ENCODE measurements around the gene CCDC9B.

The CCDC9B gene

DNA sequence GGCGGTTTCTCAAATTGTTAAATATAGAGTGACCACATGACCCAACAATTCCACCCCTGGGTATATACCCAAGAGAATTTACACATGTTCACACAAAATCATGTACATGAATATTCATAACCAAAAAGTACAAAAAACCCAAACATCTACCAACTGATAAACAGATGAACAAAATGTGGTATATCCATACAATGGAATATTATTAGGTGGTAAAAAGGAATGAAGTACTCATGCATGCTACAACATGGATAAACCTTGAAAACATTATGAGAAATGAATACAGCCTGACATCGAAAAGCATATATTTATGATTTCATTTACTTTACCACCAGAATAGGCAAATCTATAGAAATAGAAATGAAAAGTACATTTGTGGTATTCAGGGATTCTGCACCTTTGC lies 40.4 kb downstream of the CCDC9B start:
- TF ChIP-seq POLR2AphosphoS5 (IDR thresholded peaks at IDR 0.05; ENCODE audit: borderline replicate concordance, low read depth, low read length) = no peak
- TF ChIP-seq FOXP2 (optimal IDR thresholded peaks at IDR 0.05; ENCODE audit: control extremely low read depth, extremely low read length, insufficient read depth) = no peak
- TF ChIP-seq EZH2 (IDR thresholded peaks at IDR 0.05) = no peak
- DNase-seq (ENCODE audit: low read depth, low spot score) = no peak
- Histone ChIP-seq H3K27ac (no peak overlapping the region), H3K4me3 (no peak overlapping the region), H3K9ac (ENCODE audit: insufficient read length) (no peak overlapping the region), H3K9me3 (ENCODE audit: low read depth, low read length) (peaks cover 4% of the 10 kb centered on the region; the same call in 1 of the 2 replicates), H3K36me3 (ENCODE audit: insufficient read depth, low read length) (peaks cover 45% of the 10 kb centered on the region)

DNA sequence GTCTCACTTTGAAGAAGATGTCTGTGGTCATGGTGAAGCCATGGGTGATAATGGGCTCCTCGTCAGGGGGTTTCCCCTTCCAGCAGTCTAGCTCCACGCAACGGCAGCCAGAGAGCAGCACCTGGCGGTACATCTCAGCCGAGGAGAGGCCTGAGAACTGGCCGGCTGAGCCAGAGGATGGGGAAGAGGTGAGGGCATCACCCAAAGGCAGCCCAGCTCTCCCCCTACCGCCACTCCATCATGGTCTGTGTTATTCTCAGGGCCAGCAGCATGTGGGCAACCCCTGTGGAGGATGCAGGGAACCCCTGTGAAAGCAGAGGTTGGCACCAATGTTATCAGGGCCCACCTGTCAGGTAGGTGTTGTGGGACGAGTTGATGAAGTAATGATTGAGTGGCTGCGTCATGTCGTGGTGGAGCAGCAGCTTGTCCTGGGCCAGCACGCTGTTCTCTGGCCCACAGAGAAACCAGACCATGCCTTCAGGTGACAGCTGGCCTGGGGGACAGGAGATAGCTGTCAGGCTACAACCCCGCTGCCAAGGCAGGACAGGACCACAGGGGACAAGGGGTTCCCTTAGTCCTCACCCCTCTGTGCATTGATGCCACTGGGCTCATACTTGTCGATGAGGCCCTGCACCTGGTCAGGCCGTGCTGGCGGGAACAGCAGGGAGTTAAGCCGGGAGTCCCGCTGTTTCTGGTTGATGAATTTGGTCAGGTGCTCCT lies 42.4 kb downstream of the CCDC9B start:
- TF ChIP-seq EZH2 (IDR thresholded peaks at IDR 0.05) = no peak
- no peak for TF ChIP-seq FOXP2 (optimal IDR thresholded peaks at IDR 0.05; ENCODE audit: control extremely low read depth, extremely low read length, insufficient read depth)
- no peak for TF ChIP-seq POLR2AphosphoS5 (IDR thresholded peaks at IDR 0.05; ENCODE audit: borderline replicate concordance, low read depth, low read length)
- peaks cover 41% of the 10 kb centered on the region for H3K36me3 ChIP-seq (ENCODE audit: insufficient read depth, low read length)
- H3K27ac ChIP-seq = no peak overlapping the region
- DNase-seq (ENCODE audit: low read depth, low spot score) = no peak
- H3K4me3 ChIP-seq = no peak overlapping the region
- no peak overlapping the region for H3K9ac ChIP-seq (ENCODE audit: insufficient read length)
- H3K9me3 ChIP-seq (ENCODE audit: low read depth, low read length) = peaks cover 4% of the 10 kb centered on the region; the same call in 1 of the 2 replicates

DNA sequence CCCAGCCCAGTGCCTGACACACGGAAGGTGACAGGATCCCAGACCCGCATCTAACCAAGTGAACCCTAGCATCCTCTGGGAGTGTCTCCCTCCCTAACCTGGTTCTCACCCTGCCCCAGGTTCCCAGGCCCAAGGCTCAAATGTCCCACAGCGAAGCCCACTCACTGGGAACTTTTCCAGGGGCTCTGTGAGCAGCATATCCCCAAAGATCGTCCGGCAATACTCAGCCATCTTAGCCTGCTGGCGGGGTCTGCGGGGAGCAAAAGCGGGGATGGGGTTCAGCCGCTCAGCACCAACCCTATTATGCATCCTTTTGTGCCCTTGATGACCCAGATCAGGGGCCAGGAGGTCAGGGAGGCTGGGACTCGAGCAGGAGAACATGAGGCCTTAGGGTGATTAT lies 43.4 kb downstream of the CCDC9B start:
- TF ChIP-seq FOXP2 (optimal IDR thresholded peaks at IDR 0.05; ENCODE audit: control extremely low read depth, extremely low read length, insufficient read depth) (no peak), EZH2 (IDR thresholded peaks at IDR 0.05) (no peak), POLR2AphosphoS5 (IDR thresholded peaks at IDR 0.05; ENCODE audit: borderline replicate concordance, low read depth, low read length) (no peak)
- H3K9me3 ChIP-seq (ENCODE audit: low read depth, low read length) = peaks cover 4% of the 10 kb centered on the region; the same call in 1 of the 2 replicates
- peaks cover 34% of the 10 kb centered on the region for H3K36me3 ChIP-seq (ENCODE audit: insufficient read depth, low read length)
- DNase-seq (ENCODE audit: low read depth, low spot score) = no peak
- H3K27ac ChIP-seq = no peak overlapping the region
- H3K9ac ChIP-seq (ENCODE audit: insufficient read length) = no peak overlapping the region
- no peak overlapping the region for H3K4me3 ChIP-seq

- no peak overlapping the region for H3K4me3 ChIP-seq
- no peak for TF ChIP-seq FOXP2 (optimal IDR thresholded peaks at IDR 0.05; ENCODE audit: control extremely low read depth, extremely low read length, insufficient read depth)
- TF ChIP-seq EZH2 (IDR thresholded peaks at IDR 0.05) = no peak
Observed at GRCh38 chr15:40296561-40297230, 44.0 kb downstream of the CCDC9B start.

GRCh38 chr15:40295877-40296560 lies 44.7 kb downstream of the CCDC9B start:
- Histone ChIP-seq H3K9me3 (ENCODE audit: low read depth, low read length) (peaks cover 4% of the 10 kb centered on the region; the same call in 1 of the 2 replicates), H3K27ac (no peak overlapping the region), H3K9ac (ENCODE audit: insufficient read length) (no peak overlapping the region), H3K36me3 (ENCODE audit: insufficient read depth, low read length) (peaks cover 21% of the 10 kb centered on the region), H3K4me3 (no peak overlapping the region)
- TF ChIP-seq POLR2AphosphoS5 (IDR thresholded peaks at IDR 0.05; ENCODE audit: borderline replicate concordance, low read depth, low read length) = no peak
- no peak for TF ChIP-seq EZH2 (IDR thresholded peaks at IDR 0.05)
- DNase-seq (ENCODE audit: low read depth, low spot score) = no peak

More at GRCh38 chr15:40296561-40297230, 44.0 kb downstream of the CCDC9B start:
- H3K9me3 ChIP-seq (ENCODE audit: low read depth, low read length) = peaks cover 4% of the 10 kb centered on the region; the same call in 1 of the 2 replicates
- H3K9ac ChIP-seq (ENCODE audit: insufficient read length) = no peak overlapping the region
- peaks cover 28% of the 10 kb centered on the region for H3K36me3 ChIP-seq (ENCODE audit: insufficient read depth, low read length)
- H3K27ac ChIP-seq = no peak overlapping the region
- no peak for DNase-seq (ENCODE audit: low read depth, low spot score)

- H3K9me3 ChIP-seq (ENCODE audit: low read depth, low read length) = peaks cover 4% of the 10 kb centered on the region; the same call in 1 of the 2 replicates
- H3K36me3 ChIP-seq (ENCODE audit: insufficient read depth, low read length) = peaks cover 14% of the 10 kb centered on the region
- no peak overlapping the region for H3K27ac ChIP-seq
- DNase-seq (ENCODE audit: low read depth, low spot score) = no peak
- no peak overlapping the region for H3K9ac ChIP-seq (ENCODE audit: insufficient read length)
- TF ChIP-seq FOXP2 (optimal IDR thresholded peaks at IDR 0.05; ENCODE audit: control extremely low read depth, extremely low read length, insufficient read depth) = no peak
- no peak for TF ChIP-seq POLR2AphosphoS5 (IDR thresholded peaks at IDR 0.05; ENCODE audit: borderline replicate concordance, low read depth, low read length)
- TF ChIP-seq EZH2 (IDR thresholded peaks at IDR 0.05) = no peak
- H3K4me3 ChIP-seq = no peak overlapping the region
Observed at GRCh38 chr15:40295297-40295696, 45.4 kb downstream of the CCDC9B start.

DNA sequence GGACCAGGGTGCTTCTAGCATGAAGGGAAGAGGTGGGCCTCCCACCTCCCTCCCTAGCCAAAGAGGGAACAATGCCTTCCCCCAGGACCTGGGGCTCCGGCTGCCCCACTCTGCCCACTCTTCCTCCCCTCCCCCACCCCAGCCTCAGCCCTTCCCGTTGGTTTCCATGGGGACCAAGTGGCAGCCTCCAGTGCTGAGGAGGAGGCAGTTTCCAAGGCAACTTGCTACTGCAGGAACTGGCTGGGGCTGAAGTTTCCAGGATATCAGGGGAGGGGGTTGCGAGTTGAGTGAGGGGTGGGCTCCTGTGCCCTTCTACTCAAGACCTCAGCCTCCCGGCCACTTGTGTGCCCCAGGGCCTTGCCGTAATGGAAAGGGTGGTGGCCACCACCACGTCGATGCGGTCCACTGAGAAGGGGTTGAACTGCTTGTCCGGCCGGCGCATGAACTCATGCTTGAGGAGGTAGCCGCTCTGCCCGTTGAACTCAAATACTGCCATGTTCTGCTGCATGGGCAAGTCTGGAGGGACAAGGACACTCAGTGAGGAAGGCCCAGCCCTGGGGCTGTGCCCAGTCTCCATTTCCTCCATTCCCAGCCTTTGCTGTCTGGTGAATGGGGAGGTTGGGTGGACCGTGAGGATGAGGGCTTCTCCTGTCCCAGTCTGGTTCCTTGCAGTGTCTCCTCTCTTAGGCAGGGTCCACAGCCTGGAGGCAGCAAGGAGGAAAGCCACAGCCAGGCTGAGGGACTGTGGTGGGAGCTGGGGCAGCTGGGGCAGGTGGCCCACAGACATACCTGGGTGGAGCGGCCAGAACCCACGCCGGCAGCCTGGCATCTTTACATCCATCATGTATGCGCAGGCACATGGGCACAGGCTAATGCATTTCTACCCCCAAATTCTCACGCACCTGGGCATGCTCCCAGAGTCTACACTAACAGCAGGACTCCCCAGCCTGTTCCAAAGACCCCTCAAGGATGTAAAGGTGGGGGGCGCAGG lies 46.5 kb downstream of the CCDC9B start:
- no peak for DNase-seq (ENCODE audit: low read depth, low spot score)
- Histone ChIP-seq H3K36me3 (ENCODE audit: insufficient read depth, low read length) (peaks cover 5% of the 10 kb centered on the region; the same call in 1 of the 2 replicates), H3K27ac (no peak overlapping the region), H3K9ac (ENCODE audit: insufficient read length) (no peak overlapping the region), H3K9me3 (ENCODE audit: low read depth, low read length) (no peaks in the 10 kb centered on the region), H3K4me3 (no peak overlapping the region)
- TF ChIP-seq FOXP2 (optimal IDR thresholded peaks at IDR 0.05; ENCODE audit: control extremely low read depth, extremely low read length, insufficient read depth) (no peak), EZH2 (IDR thresholded peaks at IDR 0.05) (no peak), POLR2AphosphoS5 (IDR thresholded peaks at IDR 0.05; ENCODE audit: borderline replicate concordance, low read depth, low read length) (no peak)
